Mammary epithelial cell (primary cell): ENCODE measurements around the gene NTM.

Experiments
- EZH2 ChIP-seq: IDR thresholded peaks from 2 replicates; pipeline ENCODE4 v1.6.1; 2012; ENCODE audit warnings: low read length, inconsistent platforms, borderline replicate concordance
- TF ChIP-seq, protein P1 (sequence below), 2 donors: IDR thresholded peaks in 1 of 2; conservative IDR thresholded peaks in 1 of 2; 2 replicates each; pipeline ENCODE4 v1.5.1; 2011 to 2012; ENCODE audit warnings: inconsistent platforms in 2 of 2, low read length in 2 of 2, mild to moderate bottlenecking in 2 of 2, control low read depth in 1 of 2, low read depth in 1 of 2; ENCODE audit not compliant: insufficient read depth in 1 of 2; ENCODE audit errors: extremely low read depth in 1 of 2

DNA sequence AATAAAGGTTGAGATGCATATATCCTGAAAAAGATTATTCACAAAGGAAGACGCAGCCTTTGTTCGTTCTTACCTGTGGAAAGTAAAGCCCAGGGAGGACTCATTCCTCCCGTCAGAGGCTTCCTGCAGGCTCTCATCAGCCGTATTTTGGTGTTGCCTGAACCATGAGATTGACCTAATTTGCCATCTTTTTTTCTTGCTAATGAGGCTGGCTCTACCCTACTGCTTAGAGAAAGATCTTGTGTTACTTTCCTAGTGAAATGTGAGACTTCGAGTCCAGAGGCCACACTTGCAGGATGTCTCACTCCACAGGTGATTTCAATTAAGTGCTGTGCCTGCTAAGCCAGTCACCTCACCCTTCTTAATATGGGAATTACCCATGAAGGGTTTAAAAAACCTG is 269.9 kb downstream of the NTM start:
- TF ChIP-seq, protein P1, sequence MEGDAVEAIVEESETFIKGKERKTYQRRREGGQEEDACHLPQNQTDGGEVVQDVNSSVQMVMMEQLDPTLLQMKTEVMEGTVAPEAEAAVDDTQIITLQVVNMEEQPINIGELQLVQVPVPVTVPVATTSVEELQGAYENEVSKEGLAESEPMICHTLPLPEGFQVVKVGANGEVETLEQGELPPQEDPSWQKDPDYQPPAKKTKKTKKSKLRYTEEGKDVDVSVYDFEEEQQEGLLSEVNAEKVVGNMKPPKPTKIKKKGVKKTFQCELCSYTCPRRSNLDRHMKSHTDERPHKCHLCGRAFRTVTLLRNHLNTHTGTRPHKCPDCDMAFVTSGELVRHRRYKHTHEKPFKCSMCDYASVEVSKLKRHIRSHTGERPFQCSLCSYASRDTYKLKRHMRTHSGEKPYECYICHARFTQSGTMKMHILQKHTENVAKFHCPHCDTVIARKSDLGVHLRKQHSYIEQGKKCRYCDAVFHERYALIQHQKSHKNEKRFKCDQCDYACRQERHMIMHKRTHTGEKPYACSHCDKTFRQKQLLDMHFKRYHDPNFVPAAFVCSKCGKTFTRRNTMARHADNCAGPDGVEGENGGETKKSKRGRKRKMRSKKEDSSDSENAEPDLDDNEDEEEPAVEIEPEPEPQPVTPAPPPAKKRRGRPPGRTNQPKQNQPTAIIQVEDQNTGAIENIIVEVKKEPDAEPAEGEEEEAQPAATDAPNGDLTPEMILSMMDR (conservative IDR thresholded peaks at IDR 0.05 in 1 of 2, IDR thresholded peaks at IDR 0.05 in 1 of 2; ENCODE audit: extremely low read depth in 1 of 2, insufficient read depth in 1 of 2, low read depth in 1 of 2, low read length in 2 of 2) = no peak
- no peak for TF ChIP-seq EZH2
